Epidermal melanocyte (primary cell): ENCODE data around the gene SPEF2.

Experiments
- DNase-seq: peaks from one replicate; pipeline ENCODE4 v3.0.0; 2011; ENCODE audit warnings: low spot score; ENCODE audit not compliant: insufficient read length

The SPEF2 gene

GRCh38 chr5:35777358-35778087 lies 159.9 kb downstream of the SPEF2 start:
- DNase-seq: peak; percentile 17

GRCh38 chr5:35778259-35778769 lies 160.7 kb downstream of the SPEF2 start:
- no peak for DNase-seq

- no peak for DNase-seq
Observed at GRCh38 chr5:35780236-35780635, 162.6 kb downstream of the SPEF2 start.

GRCh38 chr5:35781181-35781790 lies 163.6 kb downstream of the SPEF2 start:
- DNase-seq: no peak

GRCh38 chr5:35783551-35783950 lies 165.9 kb downstream of the SPEF2 start:
- no peak for DNase-seq

- DNase-seq: no peak
Observed at GRCh38 chr5:35785601-35786085, 168.0 kb downstream of the SPEF2 start.

GRCh38 chr5:35788724-35789123 lies 171.1 kb downstream of the SPEF2 start:
- DNase-seq: no peak

GRCh38 chr5:35789732-35790456 lies 172.2 kb downstream of the SPEF2 start:
- DNase-seq: no peak

- DNase-seq: no peak
Observed at GRCh38 chr5:35790457-35790822, 172.8 kb downstream of the SPEF2 start.

- no peak for DNase-seq
Observed at GRCh38 chr5:35794328-35794619, 176.6 kb downstream of the SPEF2 start.

GRCh38 chr5:35794684-35795375 lies 177.2 kb downstream of the SPEF2 start:
- DNase-seq: no peak

- no peak for DNase-seq
Observed at GRCh38 chr5:35799181-35799580, 181.5 kb downstream of the SPEF2 start.

- no peak for DNase-seq
Observed at GRCh38 chr5:35799753-35800152, 182.1 kb downstream of the SPEF2 start.

- peak; percentile 29 for DNase-seq
Observed at GRCh38 chr5:35803191-35803651, 185.6 kb downstream of the SPEF2 start.

GRCh38 chr5:35804201-35804653 lies 186.6 kb downstream of the SPEF2 start:
- DNase-seq: no peak

GRCh38 chr5:35804841-35805240 lies 187.2 kb downstream of the SPEF2 start:
- no peak for DNase-seq

GRCh38 chr5:35810601-35811000 lies 192.9 kb downstream of the SPEF2 start:
- no peak for DNase-seq

GRCh38 chr5:35811108-35811741 lies 193.6 kb downstream of the SPEF2 start:
- no peak for DNase-seq

GRCh38 chr5:35813521-35813920 lies 195.9 kb downstream of the SPEF2 start:
- DNase-seq: no peak

GRCh38 chr5:35815089-35815936 lies 197.7 kb downstream of the SPEF2 start:
- no peak for DNase-seq
